ENCODE results near the gene NBAS. TPM values are rescaled to one million over a fixed set of nuclear protein-coding genes. Genes with fewer than 3 reads are reported as not detected.

NBAS gene
- total RNA-seq, 1 experiment from 2014 or later, result 36.3 TPM

- no peak for DNase-seq (ENCODE audit: low read depth, low spot score)
- H3K9me3 ChIP-seq (ENCODE audit: control insufficient read depth, insufficient read depth, low read depth, low read length), result no peaks in the 10 kb centered on the region
- no TSS peak for BruUV-seq (replicated peaks)
- H3K4me3 ChIP-seq (ENCODE audit: low read depth in 2 of 2, low read length in 2 of 2), result no peak overlapping the region
- intact Hi-C loops (cut with micrococcal nuclease; ENCODE audit: unreplicated experiment) (no loop called here), in situ Hi-C loops (cut with HindIII; ENCODE audit: low pct_unique_long_range_greater_than_20kb, low sequenced_read_pairs) (no loop called here)
- CTCF ChIA-PET, result no interaction called here
- no peaks in the 10 kb centered on the region for H3K4me1 ChIP-seq (ENCODE audit: control insufficient read depth, insufficient read depth, low read length)
- no peak for ATAC-seq
- POLR2A ChIA-PET, result no interaction called here
- H3K36me3 ChIP-seq (ENCODE audit: control insufficient read depth, insufficient read depth, low read length), result peaks cover 2% of the 10 kb centered on the region; the same call in 1 of the 2 replicates
- no peak for TF ChIP-seq SIN3A (IDR thresholded peaks at IDR 0.05; ENCODE audit: borderline replicate concordance, insufficient read depth, low read depth, low read length)
- no peaks in the 10 kb centered on the region for H3K27me3 ChIP-seq (ENCODE audit: control insufficient read depth, insufficient read depth, low read length)
- H3K27ac ChIP-seq (ENCODE audit: low read length), result no peak overlapping the region
Measured at GRCh38 chr2:15378148-15378908, 182.8 kb downstream of the NBAS start.

GRCh38 chr2:15377202-15377601 lies 183.9 kb downstream of the NBAS start:
- no peaks in the 10 kb centered on the region for H3K27me3 ChIP-seq (ENCODE audit: control insufficient read depth, insufficient read depth, low read length)
- ChIA-PET POLR2A (no interaction called here), CTCF (no interaction called here)
- in situ Hi-C loops (cut with HindIII; ENCODE audit: low pct_unique_long_range_greater_than_20kb, low sequenced_read_pairs), result no loop called here
- H3K36me3 ChIP-seq (ENCODE audit: control insufficient read depth, insufficient read depth, low read length), result peaks cover 2% of the 10 kb centered on the region; the same call in 1 of the 2 replicates
- BruUV-seq (replicated peaks), result no TSS peak
- no peak overlapping the region for H3K4me3 ChIP-seq (ENCODE audit: low read depth in 2 of 2, low read length in 2 of 2)
- ATAC-seq, result no peak
- H3K27ac ChIP-seq (ENCODE audit: low read length), result no peak overlapping the region
- intact Hi-C loops (cut with micrococcal nuclease; ENCODE audit: unreplicated experiment), result no loop called here
- DNase-seq (ENCODE audit: low read depth, low spot score), result no peak
- H3K9me3 ChIP-seq (ENCODE audit: control insufficient read depth, insufficient read depth, low read depth, low read length), result no peaks in the 10 kb centered on the region
- TF ChIP-seq CTCF (IDR thresholded peaks at IDR 0.05), result no peak
- no peak for TF ChIP-seq POLR2AphosphoS5 (IDR thresholded peaks at IDR 0.05; ENCODE audit: low read depth, low read length)
- no peak for TF ChIP-seq REST (IDR thresholded peaks at IDR 0.05; ENCODE audit: insufficient read depth in 1 of 2, low read depth in 2 of 2, low read length in 1 of 2)
- TF ChIP-seq TCF7L2 (IDR thresholded peaks at IDR 0.05; ENCODE audit: low read depth, low read length), result no peak
- no peak for TF ChIP-seq SIN3A (IDR thresholded peaks at IDR 0.05; ENCODE audit: borderline replicate concordance, insufficient read depth, low read depth, low read length)
- H3K4me1 ChIP-seq (ENCODE audit: control insufficient read depth, insufficient read depth, low read length), result no peaks in the 10 kb centered on the region

GRCh38 chr2:15372019-15372418 lies 189.1 kb downstream of the NBAS start:
- CTCF ChIA-PET, result no interaction called here
- ATAC-seq, result no peak
- DNase-seq (ENCODE audit: low read depth, low spot score), result no peak
- Histone ChIP-seq H3K27ac (ENCODE audit: low read length) (no peak overlapping the region), H3K9me3 (ENCODE audit: control insufficient read depth, insufficient read depth, low read depth, low read length) (no peaks in the 10 kb centered on the region), H3K4me1 (ENCODE audit: control insufficient read depth, insufficient read depth, low read length) (no peaks in the 10 kb centered on the region), H3K4me3 (ENCODE audit: low read depth in 2 of 2, low read length in 2 of 2) (no peak overlapping the region), H3K27me3 (ENCODE audit: control insufficient read depth, insufficient read depth, low read length) (no peaks in the 10 kb centered on the region), H3K36me3 (ENCODE audit: control insufficient read depth, insufficient read depth, low read length) (no peaks in the 10 kb centered on the region; the same call in 1 of the 2 replicates)
- no peak for TF ChIP-seq REST (IDR thresholded peaks at IDR 0.05; ENCODE audit: insufficient read depth in 1 of 2, low read depth in 2 of 2, low read length in 1 of 2)
- TF ChIP-seq SIN3A (IDR thresholded peaks at IDR 0.05; ENCODE audit: borderline replicate concordance, insufficient read depth, low read depth, low read length), result no peak
- TF ChIP-seq TCF7L2 (IDR thresholded peaks at IDR 0.05; ENCODE audit: low read depth, low read length), result no peak
- TF ChIP-seq CTCF (IDR thresholded peaks at IDR 0.05), result no peak
- no peak for TF ChIP-seq POLR2AphosphoS5 (IDR thresholded peaks at IDR 0.05; ENCODE audit: low read depth, low read length)
- BruUV-seq (replicated peaks), result no TSS peak
- intact Hi-C loops (cut with micrococcal nuclease; ENCODE audit: unreplicated experiment), result no loop called here
- in situ Hi-C loops (cut with HindIII; ENCODE audit: low pct_unique_long_range_greater_than_20kb, low sequenced_read_pairs), result no loop called here
- POLR2A ChIA-PET, result no interaction called here

All from Panc1 (cell line).